Activated CD8-positive, alpha-beta memory T cell treated with anti-CD3 and anti-CD28 coated beads, Interleukin-2, amount 10 ng/mL, durations not matched to agents 7 days and 5 days (primary cell): ENCODE data around the gene ATP6V0E2. TPM values are rescaled to one million over a fixed set of nuclear protein-coding genes. Genes with fewer than 3 reads are reported as not detected.
"Not testable (repeated sequence)": the region's sequence is repeated elsewhere in the genome, so short reads cannot be mapped to it uniquely, and the experiment has no call there.

Experiments used
- ATAC-seq: fragments of 150-1000 bp; cut with Tn5 transposase; one replicate; pipeline ENCODE4 v1.10.0; 2021; ENCODE audit warnings: moderate library complexity
- CTCF ChIA-PET: fragments of 350-600 bp; sonication (Branson Sonifier 250); formaldehyde crosslinking; loops from one replicate; lab custom pipeline; 2021; ENCODE audit warnings: antibody characterized with exemption; lab: Charles Lee
- DNase-seq: peaks from one replicate; pipeline ENCODE4 v3.0.0-alpha.2; 2020
- H3K27ac Mint-ChIP-seq: one replicate; pipeline ENCODE4 v1.8.0; 2021; ENCODE audit warnings: mild to moderate bottlenecking, mixed read lengths
- H3K27me3 Mint-ChIP-seq: one replicate; pipeline ENCODE4 v1.8.0; 2021; ENCODE audit warnings: mixed read lengths
- H3K36me3 Mint-ChIP-seq: one replicate; pipeline ENCODE4 v1.8.0; 2021; ENCODE audit warnings: mild to moderate bottlenecking, mixed read lengths
- H3K4me1 Mint-ChIP-seq: one replicate; pipeline ENCODE4 v1.8.0; 2021; ENCODE audit warnings: mixed read lengths
- H3K4me3 Mint-ChIP-seq: one replicate; pipeline ENCODE4 v1.8.0; 2021; ENCODE audit warnings: mild to moderate bottlenecking, moderate library complexity, mixed read lengths
- H3K9me3 Mint-ChIP-seq: one replicate; pipeline ENCODE4 v1.8.0; 2022; ENCODE audit warnings: low read depth, mixed read lengths
- total RNA-seq, 2 experiments: library from RNA; stranded (reverse); gene quantifications; one replicate each; pipeline ENCODE4 v1.2.3, GENCODE V29; 2021

The ATP6V0E2 gene
- total RNA-seq, 2 experiments from 2014 or later: 63.1 to 71.3 TPM

GRCh38 chr7:149907776-149908376 is 34.1 kb downstream of the ATP6V0E2 start:
- not testable (repeated sequence) for ATAC-seq

GRCh38 chr7:149910219-149910618 is 36.5 kb downstream of the ATP6V0E2 start:
- H3K27me3 Mint-ChIP-seq, H3K27ac Mint-ChIP-seq, CTCF ChIA-PET, H3K9me3 Mint-ChIP-seq, ATAC-seq, H3K36me3 Mint-ChIP-seq, H3K4me1 Mint-ChIP-seq, H3K4me3 Mint-ChIP-seq, DNase-seq: not testable (repeated sequence)

More at GRCh38 chr7:149907776-149908376, 34.1 kb downstream of the ATP6V0E2 start:
- H3K27ac Mint-ChIP-seq, DNase-seq, H3K36me3 Mint-ChIP-seq, H3K4me1 Mint-ChIP-seq, CTCF ChIA-PET, H3K27me3 Mint-ChIP-seq, H3K4me3 Mint-ChIP-seq, H3K9me3 Mint-ChIP-seq: not testable (repeated sequence)

- H3K36me3 Mint-ChIP-seq, H3K4me1 Mint-ChIP-seq, CTCF ChIA-PET, ATAC-seq, DNase-seq, H3K27me3 Mint-ChIP-seq, H3K27ac Mint-ChIP-seq, H3K4me3 Mint-ChIP-seq, H3K9me3 Mint-ChIP-seq: not testable (repeated sequence)
These were observed 38.4 kb downstream of the ATP6V0E2 start for GRCh38 chr7:149912126-149912525.

GRCh38 chr7:149926414-149926813 is 52.6 kb downstream of the ATP6V0E2 start:
- H3K36me3 Mint-ChIP-seq, DNase-seq, H3K9me3 Mint-ChIP-seq, H3K27ac Mint-ChIP-seq, ATAC-seq, CTCF ChIA-PET, H3K4me1 Mint-ChIP-seq, H3K27me3 Mint-ChIP-seq, H3K4me3 Mint-ChIP-seq: not testable (repeated sequence)

Other genes starting within 250 kb of the ATP6V0E2 start
- gene ZNF467, start 100.4 kb upstream of the ATP6V0E2 start, total RNA-seq: not detected
- 10 to 100 TPM; 23.1 to 24.8 TPM for gene ZNF862, start 35.6 kb upstream of the ATP6V0E2 start, total RNA-seq